ENCODE results near the gene PDZD4.

DNA sequence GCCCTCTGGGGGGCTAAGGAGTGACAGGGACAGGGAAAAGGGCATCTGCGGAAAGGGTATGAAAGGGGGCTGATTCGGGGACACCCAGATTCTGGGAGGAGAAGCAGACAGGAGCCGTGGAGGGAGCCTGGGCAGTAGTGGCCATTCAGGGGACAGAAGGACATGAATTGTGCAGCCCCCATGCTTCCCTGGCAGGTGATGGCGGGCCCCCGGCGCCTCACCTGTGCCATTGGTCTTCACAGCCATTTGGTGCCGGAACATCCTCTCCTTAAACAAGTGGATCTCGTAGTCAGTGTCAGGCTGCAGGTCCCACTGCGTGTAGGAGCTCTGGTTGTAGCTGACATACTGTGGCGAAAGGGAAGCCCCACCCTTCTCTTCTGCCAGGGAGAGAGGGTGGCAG lies 33.8 kb upstream of the PDZD4 start:
- TF ChIP-seq, protein P1, sequence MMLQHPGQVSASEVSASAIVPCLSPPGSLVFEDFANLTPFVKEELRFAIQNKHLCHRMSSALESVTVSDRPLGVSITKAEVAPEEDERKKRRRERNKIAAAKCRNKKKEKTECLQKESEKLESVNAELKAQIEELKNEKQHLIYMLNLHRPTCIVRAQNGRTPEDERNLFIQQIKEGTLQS (IDR thresholded peaks at IDR 0.05), result no peak
- TF ChIP-seq EGR1 (IDR thresholded peaks at IDR 0.05; ENCODE audit: low read depth in 2 of 2), result no peak
- TF ChIP-seq, protein P2, sequence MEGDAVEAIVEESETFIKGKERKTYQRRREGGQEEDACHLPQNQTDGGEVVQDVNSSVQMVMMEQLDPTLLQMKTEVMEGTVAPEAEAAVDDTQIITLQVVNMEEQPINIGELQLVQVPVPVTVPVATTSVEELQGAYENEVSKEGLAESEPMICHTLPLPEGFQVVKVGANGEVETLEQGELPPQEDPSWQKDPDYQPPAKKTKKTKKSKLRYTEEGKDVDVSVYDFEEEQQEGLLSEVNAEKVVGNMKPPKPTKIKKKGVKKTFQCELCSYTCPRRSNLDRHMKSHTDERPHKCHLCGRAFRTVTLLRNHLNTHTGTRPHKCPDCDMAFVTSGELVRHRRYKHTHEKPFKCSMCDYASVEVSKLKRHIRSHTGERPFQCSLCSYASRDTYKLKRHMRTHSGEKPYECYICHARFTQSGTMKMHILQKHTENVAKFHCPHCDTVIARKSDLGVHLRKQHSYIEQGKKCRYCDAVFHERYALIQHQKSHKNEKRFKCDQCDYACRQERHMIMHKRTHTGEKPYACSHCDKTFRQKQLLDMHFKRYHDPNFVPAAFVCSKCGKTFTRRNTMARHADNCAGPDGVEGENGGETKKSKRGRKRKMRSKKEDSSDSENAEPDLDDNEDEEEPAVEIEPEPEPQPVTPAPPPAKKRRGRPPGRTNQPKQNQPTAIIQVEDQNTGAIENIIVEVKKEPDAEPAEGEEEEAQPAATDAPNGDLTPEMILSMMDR (IDR thresholded peaks at IDR 0.05; ENCODE audit: low read depth, low read length, missing input control), result no peak
- TF ChIP-seq, protein P3, sequence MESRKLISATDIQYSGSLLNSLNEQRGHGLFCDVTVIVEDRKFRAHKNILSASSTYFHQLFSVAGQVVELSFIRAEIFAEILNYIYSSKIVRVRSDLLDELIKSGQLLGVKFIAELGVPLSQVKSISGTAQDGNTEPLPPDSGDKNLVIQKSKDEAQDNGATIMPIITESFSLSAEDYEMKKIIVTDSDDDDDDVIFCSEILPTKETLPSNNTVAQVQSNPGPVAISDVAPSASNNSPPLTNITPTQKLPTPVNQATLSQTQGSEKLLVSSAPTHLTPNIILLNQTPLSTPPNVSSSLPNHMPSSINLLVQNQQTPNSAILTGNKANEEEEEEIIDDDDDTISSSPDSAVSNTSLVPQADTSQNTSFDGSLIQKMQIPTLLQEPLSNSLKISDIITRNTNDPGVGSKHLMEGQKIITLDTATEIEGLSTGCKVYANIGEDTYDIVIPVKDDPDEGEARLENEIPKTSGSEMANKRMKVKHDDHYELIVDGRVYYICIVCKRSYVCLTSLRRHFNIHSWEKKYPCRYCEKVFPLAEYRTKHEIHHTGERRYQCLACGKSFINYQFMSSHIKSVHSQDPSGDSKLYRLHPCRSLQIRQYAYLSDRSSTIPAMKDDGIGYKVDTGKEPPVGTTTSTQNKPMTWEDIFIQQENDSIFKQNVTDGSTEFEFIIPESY (IDR thresholded peaks at IDR 0.05), result no peak
- no peak for TF ChIP-seq SP1 (IDR thresholded peaks at IDR 0.05)
- TF ChIP-seq NR2F2 (IDR thresholded peaks at IDR 0.05), result no peak
- TF ChIP-seq JUND (IDR thresholded peaks at IDR 0.05), result no peak
- TF ChIP-seq TAF1 (conservative IDR thresholded peaks at IDR 0.05), result no peak
- TF ChIP-seq RXRA (IDR thresholded peaks at IDR 0.05), result no peak
- TF ChIP-seq REST (IDR thresholded peaks at IDR 0.05), result no peak

All from liver (tissue), 3 donors.